Dedifferentiated amniotic fluid mesenchymal stem cell (primary cell): ENCODE results near the gene STING1.
"Not testable (repeated sequence)": the region's sequence is repeated elsewhere in the genome, so short reads cannot be mapped to it uniquely, and the experiment has no call there.

Source experiments
- DNase-seq: peaks from one replicate; pipeline ENCODE4 v3.0.0-alpha.2; 2016; ENCODE audit errors: extremely low spot score

The STING1 gene

GRCh38 chr5:139482050-139482889 lies at the start of gene STING1:
Gene STING1, minus strand, starts transcription at chr5:139482758. Its CDS starts 1,054 bp downstream, at chr5:139481704.
- peak; percentile 92 for DNase-seq

DNA sequence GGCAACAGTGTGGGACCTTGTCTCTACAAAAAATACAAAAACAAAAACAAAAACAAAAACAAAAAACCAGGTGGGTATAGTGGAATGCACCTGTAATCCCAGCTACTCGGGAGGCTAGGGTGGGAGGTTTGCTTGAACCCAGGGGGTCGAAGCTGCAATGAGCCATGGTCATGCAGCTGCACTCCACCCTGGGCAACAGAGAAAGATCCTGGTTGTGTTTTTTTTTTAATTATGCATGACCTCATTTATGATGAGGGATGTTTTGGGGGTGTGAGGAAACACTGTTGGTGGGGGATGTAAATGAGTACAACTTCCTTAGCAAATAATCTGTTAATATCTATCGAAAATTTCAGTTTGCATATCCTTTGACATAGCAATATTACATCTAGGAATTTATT lies 49.2 kb upstream of the STING1 start:
- DNase-seq: no peak

DNA sequence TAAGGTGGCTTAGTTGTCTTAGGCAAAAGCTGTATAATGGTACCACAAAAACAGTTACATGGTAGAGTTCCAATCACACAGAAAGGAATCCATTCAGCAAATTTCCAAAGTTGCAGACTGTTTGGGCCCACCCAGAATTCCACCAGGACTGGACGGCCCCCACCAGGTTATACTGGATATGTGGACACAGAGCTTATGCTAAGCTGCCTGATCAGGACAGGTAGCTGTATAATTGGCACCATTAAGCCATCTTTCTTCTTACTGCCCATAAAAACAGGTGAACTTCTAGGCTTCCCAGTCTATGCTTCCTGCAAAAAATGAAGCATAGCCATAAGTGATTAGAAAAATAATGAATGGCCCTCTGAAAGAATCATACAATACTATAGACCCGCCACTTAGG lies 47.5 kb upstream of the STING1 start:
- DNase-seq: not testable (repeated sequence)

DNA sequence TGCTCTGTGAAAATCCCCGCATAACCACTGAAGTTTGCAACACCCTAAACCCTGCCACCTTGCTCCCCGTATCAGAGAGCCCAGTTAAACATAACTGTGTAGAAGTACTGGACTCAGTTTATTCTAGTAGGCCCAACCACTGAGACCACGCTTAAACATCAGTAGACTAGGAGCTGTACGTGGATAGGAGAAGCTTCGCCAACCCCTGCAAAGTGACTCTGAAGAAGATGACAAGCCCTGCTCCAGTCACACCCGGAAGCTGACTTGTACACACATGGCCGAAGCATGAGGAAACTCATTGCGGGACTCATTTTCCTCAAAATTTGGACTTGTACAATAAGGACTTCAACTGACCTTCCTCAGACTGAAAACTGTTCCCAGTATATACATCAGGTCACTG lies 46.1 kb upstream of the STING1 start:
- DNase-seq: not testable (repeated sequence)

- DNase-seq: not testable (repeated sequence)
Measured at GRCh38 chr5:139527896-139528467, 45.4 kb upstream of the STING1 start.

GRCh38 chr5:139527090-139527470 lies 44.5 kb upstream of the STING1 start:
- DNase-seq: not testable (repeated sequence)

- DNase-seq: not testable (repeated sequence)
Measured at GRCh38 chr5:139526309-139527089, 43.9 kb upstream of the STING1 start.

DNA sequence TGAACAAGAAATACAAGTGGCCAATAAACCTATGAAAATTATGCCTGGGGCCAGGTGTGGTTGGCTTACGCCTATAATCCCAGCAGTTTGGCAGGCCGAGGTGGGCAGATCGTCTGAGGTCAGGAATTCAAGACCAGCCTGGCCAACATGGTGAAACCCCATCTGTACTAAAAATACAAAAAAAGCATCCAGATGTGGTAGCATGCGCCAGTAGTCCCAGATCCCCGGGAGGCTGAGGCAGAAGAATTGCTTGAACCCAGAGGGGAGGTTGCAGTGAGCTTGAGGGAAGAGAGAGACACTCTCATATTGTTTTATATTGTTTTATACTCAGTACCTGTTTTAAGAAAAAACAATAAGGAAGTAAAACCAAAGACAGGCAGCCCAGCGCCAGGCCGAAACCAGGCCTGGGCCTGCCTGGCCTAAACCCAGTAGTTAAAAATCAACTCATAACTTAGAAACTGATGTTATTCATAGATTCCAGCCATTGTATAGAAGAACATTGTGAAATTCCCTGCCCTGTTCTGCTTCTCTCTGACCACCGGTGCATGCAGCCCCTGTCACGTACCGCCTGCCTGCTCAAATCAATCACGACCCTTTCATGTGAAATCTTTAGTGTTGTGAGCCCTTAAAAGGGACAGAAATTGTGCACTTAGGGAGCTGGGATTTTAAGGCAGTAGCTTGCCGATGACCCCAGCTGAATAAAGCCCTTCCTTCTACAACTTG lies 43.2 kb upstream of the STING1 start:
- not testable (repeated sequence) for DNase-seq

GRCh38 chr5:139524940-139525585 lies 42.5 kb upstream of the STING1 start:
- no peak for DNase-seq

GRCh38 chr5:139524446-139524845 lies 41.9 kb upstream of the STING1 start:
- DNase-seq: no peak

DNA sequence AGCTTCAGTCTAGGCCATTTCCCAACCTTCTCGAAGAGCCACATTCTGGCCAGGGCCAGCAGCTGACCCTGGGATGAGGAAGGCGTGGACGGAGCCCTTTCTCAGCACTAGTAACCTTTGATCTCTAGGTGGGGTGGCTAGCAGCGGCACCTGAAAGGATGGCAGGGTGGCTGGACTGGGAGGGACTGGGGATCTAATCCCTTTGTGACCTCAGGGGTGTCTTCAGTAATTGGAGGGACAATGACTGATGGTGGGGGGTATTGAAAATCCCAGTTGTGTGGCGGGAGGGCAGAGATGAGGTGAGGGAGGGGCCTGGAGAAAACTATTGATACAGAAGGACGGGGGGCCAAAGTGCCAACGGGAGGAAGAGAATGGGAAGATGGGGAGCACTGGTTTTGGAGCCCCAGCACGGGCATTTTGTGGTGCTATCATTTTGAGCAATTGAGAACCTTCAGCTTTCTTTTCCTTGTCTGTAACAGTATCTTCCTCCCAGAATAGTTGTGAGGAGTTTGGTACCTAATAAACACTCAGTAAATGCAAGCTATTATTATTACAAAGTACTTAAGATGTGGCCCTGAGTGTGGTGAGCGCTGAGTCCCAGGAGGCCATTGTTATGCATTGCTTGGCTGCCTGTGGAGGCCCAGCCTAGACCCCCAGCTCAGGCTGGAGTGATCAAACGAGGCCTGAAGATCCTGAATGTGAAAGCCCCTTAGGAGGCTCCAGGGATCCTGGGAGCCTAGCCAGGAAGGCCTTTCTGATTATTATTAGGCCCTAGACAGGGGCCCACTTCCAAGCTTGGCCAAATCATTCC lies 41.3 kb upstream of the STING1 start:
- DNase-seq: no peak

DNA sequence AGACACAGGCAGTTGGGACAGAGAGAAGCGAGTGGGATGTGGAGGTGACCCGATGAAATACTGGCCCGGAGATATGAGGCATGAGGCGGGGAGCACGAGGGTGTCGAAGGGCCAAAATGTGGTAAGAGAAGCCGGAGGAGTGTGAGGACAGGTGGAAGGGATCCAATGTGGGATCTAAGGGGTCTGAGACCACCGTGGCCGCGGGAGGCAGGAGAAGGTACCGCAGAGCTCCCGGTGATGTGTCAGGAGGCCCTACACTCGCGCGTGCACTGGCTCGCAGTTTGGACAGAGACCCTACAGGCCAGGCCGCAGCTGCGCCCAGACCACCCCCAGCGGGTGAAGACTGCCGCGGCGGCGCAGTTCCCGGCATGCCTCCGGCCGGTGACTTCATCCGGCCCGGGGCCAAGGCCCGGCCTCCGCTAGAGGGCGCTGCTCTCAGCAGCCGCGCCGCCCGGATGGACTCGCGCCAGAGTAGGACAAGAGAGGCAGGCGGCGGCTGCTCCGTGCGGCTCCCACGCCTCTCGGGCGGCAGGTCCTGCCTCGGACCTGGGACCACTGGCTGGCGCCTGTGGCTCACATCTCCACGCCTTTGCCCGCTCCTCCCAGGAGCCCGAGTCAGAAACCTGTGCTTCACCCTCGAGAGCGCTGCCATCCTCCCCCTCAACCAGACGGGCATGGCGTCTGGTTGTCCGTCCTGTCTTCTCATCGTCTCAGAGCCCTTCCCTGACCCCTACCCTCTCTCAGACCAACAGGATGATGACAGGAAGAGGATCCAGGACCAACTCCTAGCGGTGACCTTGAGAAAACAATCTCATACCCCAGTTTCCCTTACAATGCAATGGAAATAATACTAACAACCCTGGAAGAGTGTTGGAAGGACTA lies 35.4 kb upstream of the STING1 start:
- DNase-seq: peak; percentile 83

GRCh38 chr5:139514486-139514856 lies 31.9 kb upstream of the STING1 start:
- DNase-seq: no peak

- DNase-seq: no peak
Measured at GRCh38 chr5:139513852-139514485, 31.4 kb upstream of the STING1 start.

DNA sequence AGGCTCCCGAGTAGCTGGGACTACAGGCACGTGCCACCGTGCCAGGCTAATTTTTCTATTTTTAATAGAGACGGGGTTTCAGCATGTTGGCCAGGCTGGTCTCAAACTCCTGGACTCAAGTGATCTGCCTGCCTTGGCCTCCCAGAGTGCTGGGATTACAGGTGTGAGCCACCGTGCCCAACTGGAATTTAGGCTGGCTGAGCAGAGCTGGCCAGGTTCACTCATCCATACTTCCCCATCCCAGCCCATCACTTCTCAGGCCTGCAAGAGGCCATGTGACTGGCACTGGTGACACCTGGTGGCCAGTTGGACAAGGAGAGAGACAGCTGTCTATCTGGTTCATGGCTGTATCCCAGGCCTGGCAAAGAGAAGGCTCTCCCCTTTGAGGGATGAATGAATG lies 30.9 kb upstream of the STING1 start:
- peak; percentile 60 for DNase-seq

GRCh38 chr5:139512786-139513390 lies 30.3 kb upstream of the STING1 start:
- no peak for DNase-seq

DNA sequence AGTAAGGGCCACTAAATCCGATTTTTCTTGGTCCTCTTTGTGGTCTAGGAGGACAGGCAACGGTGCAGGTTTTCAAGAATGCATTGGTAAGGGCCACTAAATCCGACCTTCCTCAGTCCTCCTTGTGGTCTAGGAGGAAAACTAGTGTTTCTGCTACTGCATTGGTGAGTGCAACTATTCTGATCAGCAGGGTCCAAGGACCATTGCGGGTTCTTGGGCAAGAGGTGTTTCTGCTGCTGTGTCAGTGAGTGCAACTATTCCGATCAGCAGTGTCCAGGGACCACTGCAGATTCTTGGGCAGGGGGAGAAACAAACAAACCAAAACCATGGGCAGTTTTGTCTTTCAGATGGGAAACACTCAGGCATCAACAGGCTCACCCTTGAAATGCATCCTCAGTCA lies 22.2 kb upstream of the STING1 start:
- not testable (repeated sequence) for DNase-seq

GRCh38 chr5:139503879-139504278 lies 21.3 kb upstream of the STING1 start:
- not testable (repeated sequence) for DNase-seq
